ENCODE results near the gene ASAP2.

ASAP2 gene

GRCh38 chr2:9299161-9300100 is 92.8 kb downstream of the ASAP2 start:
- no peak overlapping the region for H3K4me3 ChIP-seq (replicated peaks; ENCODE audit: low read depth, low read length)
- DNase-seq (ENCODE audit: low read depth), result peak; percentile 36
- TF ChIP-seq CTCF (IDR thresholded peaks at IDR 0.05; ENCODE audit: low read length, missing control alignments), result no peak

GRCh38 chr2:9300214-9300613 is 93.6 kb downstream of the ASAP2 start:
- DNase-seq (ENCODE audit: low read depth), result no peak
- H3K4me3 ChIP-seq (replicated peaks; ENCODE audit: low read depth, low read length), result no peak overlapping the region
- no peak for TF ChIP-seq CTCF (IDR thresholded peaks at IDR 0.05; ENCODE audit: low read length, missing control alignments)

- no peak overlapping the region for H3K4me3 ChIP-seq (replicated peaks; ENCODE audit: low read depth, low read length)
- no peak for DNase-seq (ENCODE audit: low read depth)
- TF ChIP-seq CTCF (IDR thresholded peaks at IDR 0.05; ENCODE audit: low read length, missing control alignments), result no peak
Measured at GRCh38 chr2:9300829-9301453, 94.3 kb downstream of the ASAP2 start.

- TF ChIP-seq CTCF (IDR thresholded peaks at IDR 0.05; ENCODE audit: low read length, missing control alignments), result no peak
- no peak overlapping the region for H3K4me3 ChIP-seq (replicated peaks; ENCODE audit: low read depth, low read length)
- DNase-seq (ENCODE audit: low read depth), result no peak
Measured at GRCh38 chr2:9302755-9303154, 96.1 kb downstream of the ASAP2 start.

GRCh38 chr2:9303528-9304225 is 97.1 kb downstream of the ASAP2 start:
- TF ChIP-seq CTCF (IDR thresholded peaks at IDR 0.05; ENCODE audit: low read length, missing control alignments), result no peak
- DNase-seq (ENCODE audit: low read depth), result no peak
- H3K4me3 ChIP-seq (replicated peaks; ENCODE audit: low read depth, low read length), result no peak overlapping the region

- TF ChIP-seq CTCF (IDR thresholded peaks at IDR 0.05; ENCODE audit: low read length, missing control alignments), result no peak
- no peak overlapping the region for H3K4me3 ChIP-seq (replicated peaks; ENCODE audit: low read depth, low read length)
- no peak for DNase-seq (ENCODE audit: low read depth)
Measured at GRCh38 chr2:9306911-9307310, 100.3 kb downstream of the ASAP2 start.
